ENCODE data around the gene NFKB2. TPM values are rescaled to one million over a fixed set of nuclear protein-coding genes. Genes with fewer than 3 reads are reported as not detected.

Gene NFKB2
- total RNA-seq, 1 donor from 2014 or later, result 622 TPM

DNA sequence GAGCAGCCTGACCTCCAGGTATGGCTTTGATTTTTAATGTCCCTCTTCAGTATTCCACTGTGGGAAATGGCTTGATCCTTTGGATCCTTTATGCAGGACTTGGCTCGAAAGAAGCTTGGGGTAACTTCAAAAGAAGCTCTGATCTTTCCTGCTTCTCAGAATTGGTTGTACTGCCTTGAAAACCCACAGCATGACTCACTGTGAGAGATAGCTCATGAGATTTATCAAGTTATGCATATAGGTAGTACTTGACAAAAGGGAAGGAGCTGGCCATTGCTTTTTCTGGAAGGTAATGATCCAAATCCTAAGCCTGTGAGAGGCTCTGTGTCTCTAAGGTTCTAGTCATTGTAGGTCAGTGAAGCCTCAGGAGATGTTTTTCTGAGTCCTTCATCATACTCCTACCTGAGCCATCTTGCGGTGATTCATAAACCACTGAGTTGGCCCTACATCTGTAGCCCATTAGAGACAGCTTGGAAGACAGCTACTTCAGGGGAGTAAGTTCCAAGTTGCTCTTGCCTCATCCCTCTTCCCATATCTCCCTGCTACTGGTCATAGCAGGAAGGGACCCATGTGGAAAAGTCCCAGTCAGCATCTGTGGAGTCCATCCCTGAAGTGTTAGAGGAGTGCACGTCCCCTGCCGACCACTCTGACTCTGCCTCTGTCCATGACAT lies 36.7 kb upstream of the NFKB2 start:
- no peak for DNase-seq
- CTCF ChIA-PET, result interaction anchor here (0.9 to 2.6 kb wide), 2 partner anchors 7 to 128 kb away, joined by 3 to 7 read pairs; no protein-coding TSS in a partner anchor
- TF ChIP-seq, protein P1, sequence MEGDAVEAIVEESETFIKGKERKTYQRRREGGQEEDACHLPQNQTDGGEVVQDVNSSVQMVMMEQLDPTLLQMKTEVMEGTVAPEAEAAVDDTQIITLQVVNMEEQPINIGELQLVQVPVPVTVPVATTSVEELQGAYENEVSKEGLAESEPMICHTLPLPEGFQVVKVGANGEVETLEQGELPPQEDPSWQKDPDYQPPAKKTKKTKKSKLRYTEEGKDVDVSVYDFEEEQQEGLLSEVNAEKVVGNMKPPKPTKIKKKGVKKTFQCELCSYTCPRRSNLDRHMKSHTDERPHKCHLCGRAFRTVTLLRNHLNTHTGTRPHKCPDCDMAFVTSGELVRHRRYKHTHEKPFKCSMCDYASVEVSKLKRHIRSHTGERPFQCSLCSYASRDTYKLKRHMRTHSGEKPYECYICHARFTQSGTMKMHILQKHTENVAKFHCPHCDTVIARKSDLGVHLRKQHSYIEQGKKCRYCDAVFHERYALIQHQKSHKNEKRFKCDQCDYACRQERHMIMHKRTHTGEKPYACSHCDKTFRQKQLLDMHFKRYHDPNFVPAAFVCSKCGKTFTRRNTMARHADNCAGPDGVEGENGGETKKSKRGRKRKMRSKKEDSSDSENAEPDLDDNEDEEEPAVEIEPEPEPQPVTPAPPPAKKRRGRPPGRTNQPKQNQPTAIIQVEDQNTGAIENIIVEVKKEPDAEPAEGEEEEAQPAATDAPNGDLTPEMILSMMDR (IDR thresholded peaks at IDR 0.05), result no peak
- no peaks in the 10 kb centered on the region for H3K27me3 Mint-ChIP-seq
- ATAC-seq (ENCODE audit: low read depth), result no peak
- POLR2A ChIA-PET, result interaction anchor here (0.5 kb wide), 1 partner anchor 352 kb away, joined by 3 read pairs; no protein-coding TSS in a partner anchor
- H3K4me1 Mint-ChIP-seq, result no peaks in the 10 kb centered on the region
- peaks cover 91% of the 10 kb centered on the region for H3K36me3 Mint-ChIP-seq (ENCODE audit: low read depth)
- intact Hi-C loops (cut with micrococcal nuclease), result no loop called here
- H3K4me3 Mint-ChIP-seq, result no peak overlapping the region
- no peak overlapping the region for H3K27ac Mint-ChIP-seq
- H3K9me3 Mint-ChIP-seq, result no peaks in the 10 kb centered on the region

DNA sequence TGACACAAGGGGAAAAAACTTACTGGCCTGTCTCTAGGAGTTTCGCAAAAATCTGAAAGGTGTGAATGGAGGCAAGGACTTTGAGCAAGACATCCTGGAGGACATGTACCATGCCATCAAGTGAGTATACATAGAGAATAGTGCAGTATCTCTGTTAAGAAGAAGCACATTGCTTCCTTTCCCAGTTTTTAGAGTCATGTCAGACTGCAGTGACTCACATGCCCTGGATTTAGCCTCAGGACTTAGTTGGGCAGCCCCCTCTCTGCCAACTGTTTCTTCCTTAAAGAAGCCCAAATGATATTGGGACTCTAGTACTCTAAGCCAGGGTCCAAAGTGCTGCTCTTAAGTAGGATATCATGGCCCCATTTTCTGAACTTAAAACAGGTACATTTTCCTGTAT lies 28.1 kb upstream of the NFKB2 start:
- POLR2A ChIA-PET, result no interaction called here
- intact Hi-C loops (cut with micrococcal nuclease), result no loop called here
- Mint-ChIP-seq H3K9me3 (no peaks in the 10 kb centered on the region), H3K4me3 (no peak overlapping the region), H3K4me1 (no peaks in the 10 kb centered on the region), H3K27me3 (no peaks in the 10 kb centered on the region), H3K27ac (no peak overlapping the region), H3K36me3 (ENCODE audit: low read depth) (peaks cover 91% of the 10 kb centered on the region)
- CTCF ChIA-PET, result no interaction called here
- TF ChIP-seq, protein P1 (IDR thresholded peaks at IDR 0.05), result no peak
- DNase-seq, result no peak
- ATAC-seq (ENCODE audit: low read depth), result no peak

DNA sequence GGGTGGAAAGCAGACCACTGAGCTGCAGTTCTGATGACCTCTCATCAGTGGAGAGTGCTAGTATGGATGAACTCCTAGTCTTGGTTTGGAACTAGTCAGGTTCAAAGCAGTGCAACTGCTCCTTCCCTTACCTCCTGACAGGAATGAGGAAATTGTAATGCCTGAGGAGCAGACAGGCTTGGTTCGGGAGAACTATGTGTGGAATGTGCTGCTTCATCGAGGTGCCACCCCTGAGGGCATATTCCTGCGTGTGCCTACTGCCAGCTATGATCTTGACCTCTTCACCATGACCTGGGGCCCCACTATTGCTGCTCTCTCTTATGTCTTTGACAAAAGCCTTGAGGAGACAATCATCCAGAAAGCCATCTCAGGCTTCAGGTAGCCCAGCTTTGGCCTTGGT lies 27.4 kb upstream of the NFKB2 start:
- no peak for ATAC-seq (ENCODE audit: low read depth)
- Mint-ChIP-seq H3K4me3 (no peak overlapping the region), H3K27ac (no peak overlapping the region), H3K36me3 (ENCODE audit: low read depth) (peaks cover 91% of the 10 kb centered on the region), H3K4me1 (no peaks in the 10 kb centered on the region), H3K27me3 (no peaks in the 10 kb centered on the region), H3K9me3 (no peaks in the 10 kb centered on the region)
- TF ChIP-seq, protein P1 (IDR thresholded peaks at IDR 0.05), result no peak
- CTCF ChIA-PET, result interaction anchor here (1.7 kb wide), 1 partner anchor 16 kb away, joined by 6 read pairs; no protein-coding TSS in a partner anchor
- no peak for DNase-seq
- POLR2A ChIA-PET, result interaction anchor here (1.3 kb wide), 1 partner anchor 26 kb away, joined by 4 read pairs; no protein-coding TSS in a partner anchor
- intact Hi-C loops (cut with micrococcal nuclease), result no loop called here

DNA sequence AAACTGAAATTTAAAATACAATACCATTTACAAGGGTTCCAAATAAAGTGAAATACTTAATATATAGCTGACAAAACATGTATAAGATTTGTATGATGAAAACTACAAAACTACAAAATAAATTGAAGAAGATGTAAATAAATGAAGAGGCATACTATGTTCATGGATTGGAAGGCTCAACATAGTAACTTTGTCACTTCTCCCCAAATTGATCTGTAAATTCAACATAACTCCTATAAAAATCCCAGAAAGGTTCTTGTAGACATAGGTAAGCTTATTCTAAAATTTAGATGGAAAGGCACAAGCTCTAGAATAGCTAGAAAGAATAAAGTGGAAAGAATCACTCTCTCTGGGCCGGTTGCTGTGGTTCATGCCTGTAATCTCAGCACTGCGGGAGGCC lies 24.2 kb upstream of the NFKB2 start:
- CTCF ChIA-PET, result interaction anchor here (0.7 to 1.1 kb wide), 2 partner anchors 19 to 142 kb away, joined by 3 read pairs; no protein-coding TSS in a partner anchor
- H3K27ac Mint-ChIP-seq, result no peak overlapping the region
- TF ChIP-seq, protein P1 (IDR thresholded peaks at IDR 0.05), result no peak
- H3K36me3 Mint-ChIP-seq (ENCODE audit: low read depth), result peaks cover 86% of the 10 kb centered on the region
- H3K4me3 Mint-ChIP-seq, result no peak overlapping the region
- H3K9me3 Mint-ChIP-seq, result no peaks in the 10 kb centered on the region
- ATAC-seq (ENCODE audit: low read depth), result no peak
- POLR2A ChIA-PET, result interaction anchor here (0.7 kb wide), 1 partner anchor 53 kb away, joined by 4 read pairs; no protein-coding TSS in a partner anchor
- H3K27me3 Mint-ChIP-seq, result no peaks in the 10 kb centered on the region
- no peak for DNase-seq
- intact Hi-C loops (cut with micrococcal nuclease), result no loop called here
- no peaks in the 10 kb centered on the region for H3K4me1 Mint-ChIP-seq

DNA sequence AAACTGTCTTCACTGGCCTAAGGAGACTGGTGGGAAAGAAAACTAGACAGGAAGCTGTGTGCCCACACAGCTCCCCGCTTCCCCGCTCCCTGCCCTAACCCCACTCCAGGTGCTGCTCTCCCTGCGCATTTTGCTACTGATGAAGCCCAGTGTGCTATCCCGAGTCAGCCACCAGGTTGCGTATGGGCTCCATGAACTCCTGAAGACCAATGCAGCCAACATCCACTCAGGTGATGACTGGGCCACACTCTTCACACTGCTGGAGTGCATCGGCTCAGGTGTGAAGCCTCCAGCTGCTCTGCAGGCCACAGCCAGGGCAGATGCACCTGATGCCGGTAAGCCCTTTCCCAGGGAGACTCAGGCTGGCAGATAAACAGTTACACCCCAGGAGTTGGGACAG lies 20.3 kb upstream of the NFKB2 start:
- Mint-ChIP-seq H3K9me3 (no peaks in the 10 kb centered on the region), H3K27ac (no peak overlapping the region), H3K4me3 (no peak overlapping the region), H3K27me3 (no peaks in the 10 kb centered on the region), H3K36me3 (ENCODE audit: low read depth) (peaks cover 83% of the 10 kb centered on the region), H3K4me1 (no peaks in the 10 kb centered on the region)
- ChIA-PET POLR2A (interaction anchor here (0.7 to 1.6 kb wide), 3 partner anchors 20 to 28 kb away, joined by 3 to 7 read pairs (median 3); partner anchors contain the start of gene NFKB2), CTCF (interaction anchor here (0.7 to 1.7 kb wide), 7 partner anchors 18 to 207 kb away, joined by 3 to 7 read pairs (median 3); no protein-coding TSS in a partner anchor)
- intact Hi-C loops (cut with micrococcal nuclease), result loop anchor here (1.0 kb wide), 1 partner anchor 104 kb away; no protein-coding TSS in a partner anchor
- TF ChIP-seq, protein P1 (IDR thresholded peaks at IDR 0.05), result no peak
- DNase-seq, result no peak
- peak; percentile 66 for ATAC-seq (ENCODE audit: low read depth)

All from activated B cell treated with CpG ODN at 0.5 μM for 24 hours (primary cell).